Left renal pelvis (tissue), 4 donors: ENCODE data around the gene SAMD14. TPM values are rescaled to one million over a fixed set of nuclear protein-coding genes. Genes with fewer than 3 reads are reported as not detected.

Source experiments
- DNase-seq, 4 donors: peaks; one replicate each; pipeline ENCODE4 v3.0.0-alpha.2; 2013; ENCODE audit warnings: low read depth in 4 of 4, low spot score in 3 of 4
- polyA plus RNA-seq, 4 donors: library from polyadenylated mRNA; unstranded; fragments of 120-200 nt; gene quantifications; one replicate each; pipeline ENCODE4 v1.2.1, GENCODE V29; 2013; ENCODE audit not compliant: insufficient read length in 4 of 4

SAMD14 gene
- polyA plus RNA-seq, 4 donors: 9.2 to 19.0 (median 13.1) TPM

DNA sequence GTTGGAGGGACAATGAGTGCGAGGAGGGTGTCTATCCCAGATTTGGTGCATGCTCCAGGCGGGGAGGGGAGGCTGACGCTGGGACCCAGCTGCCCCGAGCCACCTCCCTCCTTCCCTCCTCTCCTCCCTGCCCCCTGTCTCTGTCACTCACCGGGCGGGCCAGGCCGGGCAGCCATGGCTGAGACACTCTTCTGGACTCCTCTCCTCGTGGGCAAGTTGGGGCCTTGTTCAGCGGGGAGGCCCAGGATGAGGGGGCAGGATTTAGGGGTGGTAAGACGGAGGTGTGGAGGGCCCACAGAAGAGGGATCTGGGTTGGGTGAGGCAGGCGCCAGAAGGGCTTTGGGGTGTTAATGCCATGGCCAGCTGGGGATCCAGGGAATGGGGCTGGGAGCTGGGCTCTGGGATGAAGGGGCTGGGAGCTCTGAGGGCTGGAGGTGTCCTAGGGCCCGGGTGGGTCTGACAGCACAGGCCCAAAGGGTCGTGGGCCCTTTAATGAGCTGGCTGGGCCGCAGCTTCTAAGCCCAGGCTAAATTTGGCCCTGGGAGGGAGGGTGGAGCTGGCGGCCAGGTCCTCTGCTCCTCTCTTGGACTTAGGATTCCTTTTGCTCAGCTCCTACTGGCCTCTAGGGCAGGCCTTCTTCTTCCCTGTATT, 36.0 kb upstream of the SAMD14 start, which contains the start of gene SGCA:
TSS of gene SGCA (plus strand) at position 139 of the 651 bp plus-strand sequence. CDS start at position 175, 36 bp downstream.
- DNase-seq: no peak

DNA sequence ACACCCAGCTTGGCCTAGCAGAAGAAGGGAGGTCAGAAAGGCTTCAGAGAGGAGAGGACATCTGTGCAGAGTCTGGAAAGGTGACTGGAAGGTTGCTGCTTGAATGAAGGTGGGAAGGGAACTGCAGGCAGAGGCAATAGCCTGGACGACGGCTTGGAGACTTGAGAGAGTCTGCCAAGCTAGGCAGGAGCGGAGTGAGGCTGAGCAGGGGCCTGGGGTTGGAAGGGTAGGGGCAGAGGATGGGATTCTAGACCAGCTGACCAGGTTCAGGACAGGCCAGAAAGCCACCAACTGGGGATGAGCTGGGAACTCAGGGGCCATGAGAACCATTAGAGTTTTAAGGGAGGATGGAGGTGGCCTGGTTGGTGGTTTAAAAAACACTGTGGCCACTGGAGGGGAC, 35.5 kb upstream of the SAMD14 start:
- no peak for DNase-seq

GRCh38 chr17:50165066-50165465, 35.1 kb upstream of the SAMD14 start:
- DNase-seq: no peak

DNA sequence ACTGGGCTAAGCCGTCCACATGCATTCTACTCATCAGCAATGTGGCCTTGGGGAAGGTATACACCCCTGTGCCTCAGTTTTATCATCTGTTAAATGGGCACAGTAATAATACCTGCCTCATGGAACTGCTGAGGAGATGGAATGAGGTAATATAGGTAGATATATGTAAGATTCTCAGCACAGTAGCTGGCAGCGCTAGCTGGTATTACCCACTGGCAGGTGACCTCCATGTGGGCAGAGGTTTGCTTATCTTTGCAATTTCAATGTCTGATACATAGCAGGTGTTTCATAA, 34.7 kb upstream of the SAMD14 start:
- no peak for DNase-seq

DNA sequence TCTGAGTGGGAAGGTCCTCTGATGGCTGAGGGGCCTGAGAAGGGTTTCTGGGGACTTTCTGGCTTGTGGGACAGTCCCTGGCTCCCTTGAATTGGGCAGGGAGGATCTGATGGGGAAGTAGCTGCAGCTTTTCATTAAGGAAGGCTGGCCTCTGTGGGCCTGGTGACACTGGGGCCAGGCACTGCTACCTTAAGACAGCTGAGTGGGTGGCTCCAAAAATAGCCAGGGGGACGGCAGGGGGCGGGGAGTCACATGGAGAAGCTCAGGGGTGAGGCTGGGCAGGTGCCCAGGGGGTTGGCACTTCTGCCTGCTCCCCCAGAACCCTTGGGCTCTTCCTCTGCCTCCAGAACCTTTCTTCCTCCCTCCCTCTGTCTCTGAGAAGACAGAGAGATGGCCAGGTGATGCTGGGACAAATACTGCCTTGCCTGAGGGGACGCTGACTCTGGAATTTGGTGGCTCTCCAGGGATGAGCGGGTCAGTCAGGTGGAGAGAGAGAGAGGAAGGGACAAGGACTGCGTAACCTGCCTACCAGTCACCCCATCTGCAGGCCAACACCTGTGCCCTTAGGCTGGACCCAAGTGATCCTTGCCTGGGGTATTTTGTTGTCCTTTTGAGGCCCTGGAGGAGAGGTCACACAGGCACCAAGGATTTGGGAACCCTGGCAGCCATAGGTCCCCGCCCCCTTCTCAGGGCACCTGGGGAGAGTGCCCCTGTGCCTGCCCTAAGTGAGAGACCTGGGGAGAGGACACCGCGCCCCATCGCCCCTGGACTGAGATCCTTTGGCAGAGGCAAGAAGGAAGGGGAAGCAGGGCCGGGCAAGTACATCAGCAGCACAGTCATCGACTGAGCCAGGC, 34.1 kb upstream of the SAMD14 start:
- DNase-seq: no peak

GRCh38 chr17:50162466-50163254, 32.7 kb upstream of the SAMD14 start:
- DNase-seq: no peak

- DNase-seq: no peak
Measured at GRCh38 chr17:50161911-50162288, 31.9 kb upstream of the SAMD14 start.

- peak; percentile 80 to 86 (median 84) for DNase-seq
Measured at GRCh38 chr17:50161023-50161910, 31.3 kb upstream of the SAMD14 start.

DNA sequence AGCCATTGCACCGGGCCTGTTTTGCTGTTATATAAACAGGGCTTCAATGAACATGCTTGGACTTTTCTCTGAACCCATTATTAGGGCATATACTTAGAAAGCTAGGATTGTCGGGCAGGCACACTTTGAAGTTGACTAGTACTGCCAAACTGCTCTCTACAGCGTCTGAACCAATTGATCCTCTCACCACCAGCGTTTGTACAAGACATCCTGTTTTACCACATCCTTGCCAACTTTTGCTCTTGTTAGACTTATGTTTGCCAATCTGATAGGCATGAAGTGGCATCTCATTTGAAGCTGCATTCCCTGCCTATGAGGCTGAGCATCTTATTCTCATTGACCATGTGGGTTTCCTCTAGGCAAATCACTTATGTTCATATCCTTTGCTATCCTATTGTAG, 27.9 kb upstream of the SAMD14 start:
- no peak for DNase-seq

DNA sequence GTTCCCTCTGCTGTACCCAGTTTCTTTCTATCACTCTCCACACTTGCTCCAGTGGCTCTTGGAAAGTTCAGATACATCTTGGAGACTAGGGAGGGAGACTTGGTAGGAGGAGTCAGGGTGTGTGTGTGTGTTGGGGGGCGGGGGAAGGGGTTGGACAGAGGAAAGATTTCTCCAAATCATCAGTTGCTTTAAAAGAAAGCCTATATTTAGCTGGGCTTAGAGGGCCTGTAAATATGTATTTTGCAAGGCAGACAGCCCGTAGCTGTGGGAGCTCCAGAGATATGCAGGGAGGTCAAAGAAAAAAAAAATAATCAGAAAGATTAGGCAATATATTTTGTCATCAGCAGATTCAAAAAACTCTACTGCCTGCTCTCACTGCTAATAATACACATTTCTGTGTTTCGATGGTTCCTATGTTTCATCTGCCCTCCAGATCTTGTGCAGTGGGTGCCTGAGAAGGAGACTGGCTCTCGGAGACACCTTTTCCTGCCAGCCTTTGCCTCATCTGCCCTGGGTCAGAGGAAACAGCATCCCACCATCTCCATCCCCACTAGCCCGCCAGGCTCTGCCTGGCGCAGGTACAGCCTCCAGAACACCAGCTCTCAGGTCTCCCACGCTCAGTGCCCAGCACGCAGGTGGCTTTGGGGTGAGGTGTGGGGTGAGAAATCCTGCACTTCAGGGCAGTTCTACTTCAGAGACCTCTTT, 25.3 kb upstream of the SAMD14 start:
- no peak for DNase-seq

DNA sequence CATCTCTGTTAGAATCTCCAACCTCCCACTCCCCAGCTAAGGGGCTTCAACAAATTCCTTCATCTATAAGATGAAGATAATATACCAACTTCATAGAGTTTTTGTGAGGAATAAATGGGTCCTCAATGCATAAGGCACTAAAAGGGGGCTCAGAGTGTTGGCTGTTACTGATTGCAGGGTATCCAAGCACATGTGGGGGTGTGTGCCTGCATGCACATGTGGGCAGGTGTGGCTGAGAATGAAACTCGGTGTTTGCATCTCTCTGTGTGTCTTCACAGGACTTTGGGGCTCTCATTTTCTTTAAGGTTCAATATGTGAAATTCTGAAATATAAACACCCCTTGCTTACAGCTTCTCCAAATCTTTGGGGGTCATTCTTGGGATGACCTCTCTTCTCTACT, 24.6 kb upstream of the SAMD14 start:
- DNase-seq: no peak

GRCh38 chr17:50153650-50154575, 24.0 kb upstream of the SAMD14 start:
- no peak for DNase-seq

DNA sequence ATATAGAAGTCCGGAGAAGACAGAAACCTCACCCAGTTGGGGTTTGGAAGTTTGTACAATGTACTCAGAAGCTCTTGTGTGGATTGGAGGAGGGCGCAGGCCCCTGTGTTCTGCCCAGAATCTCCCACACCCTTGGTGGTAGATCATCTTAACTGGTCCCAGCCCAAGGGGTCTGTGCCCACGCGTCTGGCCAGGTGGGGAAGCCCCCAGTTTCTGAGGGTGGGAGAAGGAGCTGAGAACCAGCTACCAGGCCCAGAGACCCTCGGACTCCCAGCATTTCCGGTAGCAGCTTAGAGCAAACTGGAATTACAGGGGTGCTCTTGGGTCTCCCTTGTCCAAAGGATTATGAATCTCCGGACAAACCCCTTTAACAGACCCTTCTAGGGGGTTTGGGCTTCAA, 22.8 kb upstream of the SAMD14 start:
- no peak for DNase-seq

- peak in 3 of 4 donors; percentile 81 to 91 (median 84) for DNase-seq
Measured at GRCh38 chr17:50151937-50152547, 22.1 kb upstream of the SAMD14 start.

GRCh38 chr17:50151041-50151936, 21.3 kb upstream of the SAMD14 start:
- DNase-seq: peak in 3 of 4 donors; percentile 79 to 84 (median 81)

GRCh38 chr17:50150354-50151040, 20.5 kb upstream of the SAMD14 start, which contains the start of gene PPP1R9B:
Gene PPP1R9B, minus strand, starts transcription at chr17:50150677. Its CDS starts 164 bp downstream, at chr17:50150513.
- DNase-seq: no peak
